Fibroblast of lung (primary cell): ENCODE measurements around the gene TOMT.

Source experiments
- CTCF ChIP-seq, 2 donors: IDR thresholded peaks in 1 of 2; conservative IDR thresholded peaks in 1 of 2; 1 replicate in 1 of 2; 2 replicates in 1 of 2; pipeline ENCODE4 v1.5.1; 2011 to 2012; ENCODE audit warnings: low read length in 2 of 2, control low read depth in 1 of 2, inconsistent platforms in 1 of 2, low read depth in 1 of 2, mild to moderate bottlenecking in 1 of 2
- EZH2 ChIP-seq: IDR thresholded peaks from 2 replicates; pipeline ENCODE4 v1.5.1; 2012; ENCODE audit warnings: low read length, control low read depth, mild to moderate bottlenecking; ENCODE audit errors: missing control alignments

- TF ChIP-seq EZH2 (no peak), CTCF (conservative IDR thresholded peaks at IDR 0.05 in 1 of 2, IDR thresholded peaks at IDR 0.05 in 1 of 2; ENCODE audit: low read depth in 1 of 2, low read length in 2 of 2) (peak; percentile 44 to 53)
Observed at GRCh38 chr11:72102946-72103753, 2.6 kb upstream of the TOMT start, which contains the start of gene LAMTOR1.
